ENCODE data around the gene COL8A1.

- TF ChIP-seq CTCF (IDR thresholded peaks at IDR 0.05; ENCODE audit: insufficient read depth, low read depth, low read length) (no peak), EZH2 (IDR thresholded peaks at IDR 0.05; ENCODE audit: insufficient read depth, low read length) (no peak)
Observed at GRCh38 chr3:99764377-99764776, 126.0 kb downstream of the COL8A1 start.
